ENCODE measurements around the gene PRR7.

Gene PRR7

DNA sequence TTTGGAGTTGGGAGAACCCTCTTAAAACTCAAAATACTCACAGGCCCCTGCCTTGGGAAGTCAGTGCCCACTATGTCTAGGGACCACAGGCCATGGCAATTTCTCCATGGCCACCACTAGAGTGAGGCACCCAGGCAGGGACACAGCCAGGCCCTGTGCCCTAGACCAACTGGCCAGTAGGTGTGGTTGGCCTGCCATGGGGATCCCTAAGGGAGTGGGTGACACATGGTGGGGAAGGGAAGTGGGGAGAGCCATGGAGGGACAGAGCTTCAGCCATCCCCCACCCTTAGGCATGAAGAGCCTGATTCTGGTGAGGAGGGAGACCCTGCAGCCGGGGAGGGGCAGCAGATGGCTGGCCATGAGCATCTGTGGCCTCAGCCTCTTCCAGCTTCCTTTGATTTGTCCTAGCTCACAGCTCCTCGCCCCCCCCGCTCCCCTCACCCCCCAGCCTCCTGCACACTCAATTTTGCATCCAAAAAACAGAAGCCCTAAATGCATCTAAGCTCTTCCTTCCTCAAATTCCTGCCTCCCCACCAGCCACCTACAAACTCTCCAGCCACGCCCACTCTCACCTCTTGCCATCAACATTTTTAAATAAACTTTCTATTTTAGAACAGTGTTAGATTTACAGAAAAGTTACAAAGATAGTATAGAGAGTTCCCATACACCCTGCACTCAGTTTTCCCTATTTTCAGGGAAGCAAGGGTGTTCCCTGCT is 28.4 kb downstream of the PRR7 start:
- TF ChIP-seq, protein P1, sequence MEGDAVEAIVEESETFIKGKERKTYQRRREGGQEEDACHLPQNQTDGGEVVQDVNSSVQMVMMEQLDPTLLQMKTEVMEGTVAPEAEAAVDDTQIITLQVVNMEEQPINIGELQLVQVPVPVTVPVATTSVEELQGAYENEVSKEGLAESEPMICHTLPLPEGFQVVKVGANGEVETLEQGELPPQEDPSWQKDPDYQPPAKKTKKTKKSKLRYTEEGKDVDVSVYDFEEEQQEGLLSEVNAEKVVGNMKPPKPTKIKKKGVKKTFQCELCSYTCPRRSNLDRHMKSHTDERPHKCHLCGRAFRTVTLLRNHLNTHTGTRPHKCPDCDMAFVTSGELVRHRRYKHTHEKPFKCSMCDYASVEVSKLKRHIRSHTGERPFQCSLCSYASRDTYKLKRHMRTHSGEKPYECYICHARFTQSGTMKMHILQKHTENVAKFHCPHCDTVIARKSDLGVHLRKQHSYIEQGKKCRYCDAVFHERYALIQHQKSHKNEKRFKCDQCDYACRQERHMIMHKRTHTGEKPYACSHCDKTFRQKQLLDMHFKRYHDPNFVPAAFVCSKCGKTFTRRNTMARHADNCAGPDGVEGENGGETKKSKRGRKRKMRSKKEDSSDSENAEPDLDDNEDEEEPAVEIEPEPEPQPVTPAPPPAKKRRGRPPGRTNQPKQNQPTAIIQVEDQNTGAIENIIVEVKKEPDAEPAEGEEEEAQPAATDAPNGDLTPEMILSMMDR (IDR thresholded peaks at IDR 0.05; ENCODE audit: low read depth, low read length), result no peak
- H3K4me3 ChIP-seq (ENCODE audit: low read depth, low read length), result no peak overlapping the region

DNA sequence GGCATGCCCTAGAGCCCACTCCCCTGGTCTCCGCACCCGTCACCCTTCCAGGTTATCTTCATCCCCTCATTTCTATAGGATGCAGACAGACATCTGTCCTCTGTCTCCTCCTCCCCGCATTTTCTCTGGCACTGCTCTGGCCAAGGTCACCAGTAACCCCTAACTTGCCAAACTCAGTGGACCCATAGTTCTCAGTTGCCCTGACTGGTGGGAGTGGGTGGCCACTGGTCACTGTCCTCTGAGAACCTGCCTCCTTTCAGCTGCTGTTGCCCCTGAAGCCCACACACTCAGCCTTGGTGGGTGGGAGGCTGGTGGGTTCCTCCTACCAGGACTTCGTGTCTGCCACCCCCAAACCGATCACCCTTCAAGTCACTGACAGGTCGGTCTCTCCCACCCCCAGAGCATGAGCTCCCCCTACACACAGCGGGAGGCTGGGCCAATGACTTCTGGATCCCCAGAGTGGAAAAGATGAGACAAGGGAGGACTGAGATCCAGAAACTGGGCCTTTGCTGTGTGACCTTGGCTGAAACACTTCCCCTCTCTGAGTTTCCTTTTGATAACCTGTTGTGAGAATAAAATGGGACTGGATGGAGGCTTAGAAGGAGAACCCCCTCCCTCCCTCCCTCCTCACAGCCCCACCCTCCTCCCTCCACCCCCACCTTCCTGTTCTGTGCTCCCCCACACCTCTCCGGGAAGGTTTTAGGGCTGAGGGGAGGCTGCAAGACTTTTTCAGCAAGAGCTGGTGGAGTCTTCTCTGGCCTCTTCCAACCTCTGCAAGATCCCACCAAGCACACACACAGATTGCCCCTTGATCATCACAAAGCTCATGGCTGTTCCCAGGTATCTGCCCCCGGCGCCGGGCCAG is 29.2 kb downstream of the PRR7 start:
- TF ChIP-seq, protein P1 (IDR thresholded peaks at IDR 0.05; ENCODE audit: low read depth, low read length), result no peak
- no peak overlapping the region for H3K4me3 ChIP-seq (ENCODE audit: low read depth, low read length)

DNA sequence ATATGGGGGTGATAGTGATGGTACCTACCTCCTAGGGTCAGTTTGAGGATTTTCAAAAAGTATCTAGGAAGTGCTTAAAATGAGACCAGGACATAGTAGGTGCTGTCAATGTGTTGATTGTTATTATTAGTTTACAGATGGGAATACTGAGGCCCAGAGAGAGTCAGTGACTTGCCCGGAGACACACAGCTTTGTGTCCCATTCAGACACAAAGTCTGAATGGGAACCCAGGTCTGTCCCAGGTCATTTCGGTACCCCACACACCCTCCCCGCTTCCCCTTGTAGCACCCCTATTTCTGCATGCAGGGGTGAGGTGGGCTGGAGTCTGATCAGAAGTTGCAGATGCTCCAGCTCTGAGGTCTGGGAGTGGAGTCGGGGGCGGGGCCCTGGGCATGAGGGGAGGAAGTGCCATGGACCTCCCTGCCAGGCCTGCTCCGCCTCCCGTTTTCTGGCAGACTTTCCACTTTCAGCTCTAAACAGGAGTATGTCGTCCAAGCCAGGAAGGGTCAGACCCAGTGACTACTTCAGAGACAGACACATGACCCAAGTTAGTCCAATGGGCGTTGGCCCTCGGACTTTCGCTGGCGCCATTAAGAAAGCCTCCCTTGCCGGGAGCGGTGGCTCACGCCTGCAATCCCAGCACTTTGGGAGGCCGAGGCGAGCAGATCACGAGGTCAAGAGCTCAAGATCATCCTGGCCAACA is 30.1 kb downstream of the PRR7 start:
- TF ChIP-seq, protein P1 (IDR thresholded peaks at IDR 0.05; ENCODE audit: low read depth, low read length), result no peak
- H3K4me3 ChIP-seq (ENCODE audit: low read depth, low read length), result no peak overlapping the region

DNA sequence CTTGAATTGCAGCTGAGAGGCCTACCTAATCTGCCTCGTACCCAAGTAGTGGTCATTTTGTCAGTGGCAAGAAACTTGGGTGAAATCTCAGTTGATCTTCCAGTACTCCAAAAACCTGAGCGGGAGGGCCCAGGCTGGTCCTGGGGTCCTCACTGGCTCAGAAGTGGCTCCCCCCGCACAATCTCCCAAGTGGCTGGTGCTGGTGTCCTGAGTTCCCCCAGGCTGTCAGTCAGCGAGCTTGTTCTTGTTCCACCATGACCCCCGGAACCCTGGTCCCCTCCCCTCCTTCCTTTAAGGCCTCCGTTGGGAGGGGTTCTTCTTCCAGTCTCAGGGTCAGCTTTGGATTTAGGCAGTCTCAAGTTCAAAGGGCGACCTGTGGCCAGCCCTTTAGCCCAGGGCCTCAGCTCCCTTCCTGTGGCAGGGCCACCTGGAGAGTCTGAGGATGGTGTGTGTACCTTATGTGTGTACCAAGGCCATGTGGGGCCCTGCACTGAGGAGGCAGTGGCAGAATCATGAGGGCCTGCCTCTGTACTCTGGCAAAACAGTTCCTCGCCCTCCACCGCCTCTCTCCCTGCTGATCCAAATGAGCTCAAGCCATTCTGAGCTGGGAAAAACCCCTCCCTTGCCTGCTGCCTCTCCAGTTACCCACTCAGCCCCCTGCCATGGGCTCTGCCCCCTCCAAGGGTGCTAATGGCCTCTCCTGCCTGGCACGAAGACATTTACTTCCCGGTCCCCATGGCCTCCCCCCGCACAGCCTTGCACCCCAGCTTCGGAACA is 31.3 kb downstream of the PRR7 start:
- H3K4me3 ChIP-seq (ENCODE audit: low read depth, low read length), result no peak overlapping the region
- TF ChIP-seq, protein P1 (IDR thresholded peaks at IDR 0.05; ENCODE audit: low read depth, low read length), result no peak

DNA sequence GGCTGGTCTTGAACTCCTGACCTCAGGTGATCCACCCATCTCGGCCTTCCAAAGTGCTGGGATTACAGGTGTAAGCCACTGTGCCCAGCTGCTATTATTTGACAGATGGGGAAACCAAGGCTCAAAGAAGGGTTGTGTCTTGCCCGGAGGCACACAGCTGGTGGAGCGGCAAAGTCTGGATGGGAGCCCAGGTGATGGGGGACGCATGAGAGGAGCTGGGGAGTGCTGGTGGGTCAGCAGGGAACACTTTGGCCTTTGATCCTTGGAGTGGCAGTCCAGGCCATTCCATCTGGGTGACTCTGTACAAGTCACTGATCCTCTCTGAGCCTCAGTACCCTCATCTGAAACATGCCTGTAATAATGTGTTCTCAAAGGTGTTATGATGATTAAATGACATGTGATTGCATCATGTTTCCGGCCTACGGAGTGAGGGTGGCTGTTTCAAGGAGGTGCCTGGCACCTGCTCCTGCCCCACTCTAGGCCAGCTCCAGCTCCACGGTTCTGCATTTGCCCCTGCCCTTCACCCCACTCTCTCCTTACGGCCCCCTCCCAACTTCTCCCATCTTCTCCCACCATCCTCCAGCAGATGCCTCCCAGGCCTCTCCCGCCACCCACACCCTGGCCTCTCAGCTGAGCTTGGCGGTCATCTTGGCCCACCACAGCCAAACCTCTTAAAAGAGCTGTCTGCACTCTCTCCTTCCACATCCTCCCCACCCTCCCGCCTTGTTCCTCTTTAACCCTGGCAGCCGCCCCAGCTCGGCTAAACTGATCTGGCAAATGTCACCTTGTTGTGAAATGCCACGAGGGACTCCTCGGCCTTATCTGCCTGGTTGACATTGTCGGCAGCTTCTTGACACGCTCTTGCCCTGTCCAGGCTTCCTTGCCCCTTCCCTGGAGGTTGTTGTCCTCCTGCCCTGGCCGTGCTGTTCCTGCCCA is 32.4 kb downstream of the PRR7 start:
- TF ChIP-seq, protein P1 (IDR thresholded peaks at IDR 0.05; ENCODE audit: low read depth, low read length), result no peak
- no peak overlapping the region for H3K4me3 ChIP-seq (ENCODE audit: low read depth, low read length)

DNA sequence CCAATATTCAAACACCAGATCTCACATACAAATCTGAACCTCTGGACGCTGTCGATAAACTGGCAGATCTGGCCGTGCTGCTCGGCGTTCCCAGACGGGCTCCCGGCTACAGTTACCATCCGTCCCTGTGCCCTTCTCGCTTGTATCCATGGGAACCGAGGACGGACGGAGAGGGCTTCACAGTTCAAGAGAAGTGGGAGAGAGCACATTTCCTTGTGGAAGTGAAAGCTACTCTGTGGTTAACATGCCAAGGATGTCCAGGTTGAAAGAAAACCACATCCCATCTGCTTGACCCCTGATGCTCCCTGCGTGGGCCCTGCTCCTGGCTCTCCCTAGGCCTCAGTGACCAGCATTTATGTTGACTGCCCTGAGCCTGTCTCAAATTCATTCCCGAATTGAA is 33.2 kb downstream of the PRR7 start:
- TF ChIP-seq, protein P1 (IDR thresholded peaks at IDR 0.05; ENCODE audit: low read depth, low read length), result no peak
- H3K4me3 ChIP-seq (ENCODE audit: low read depth, low read length), result no peak overlapping the region

All from WI38 (cell line).